ENCODE data around the gene SET.

DNA sequence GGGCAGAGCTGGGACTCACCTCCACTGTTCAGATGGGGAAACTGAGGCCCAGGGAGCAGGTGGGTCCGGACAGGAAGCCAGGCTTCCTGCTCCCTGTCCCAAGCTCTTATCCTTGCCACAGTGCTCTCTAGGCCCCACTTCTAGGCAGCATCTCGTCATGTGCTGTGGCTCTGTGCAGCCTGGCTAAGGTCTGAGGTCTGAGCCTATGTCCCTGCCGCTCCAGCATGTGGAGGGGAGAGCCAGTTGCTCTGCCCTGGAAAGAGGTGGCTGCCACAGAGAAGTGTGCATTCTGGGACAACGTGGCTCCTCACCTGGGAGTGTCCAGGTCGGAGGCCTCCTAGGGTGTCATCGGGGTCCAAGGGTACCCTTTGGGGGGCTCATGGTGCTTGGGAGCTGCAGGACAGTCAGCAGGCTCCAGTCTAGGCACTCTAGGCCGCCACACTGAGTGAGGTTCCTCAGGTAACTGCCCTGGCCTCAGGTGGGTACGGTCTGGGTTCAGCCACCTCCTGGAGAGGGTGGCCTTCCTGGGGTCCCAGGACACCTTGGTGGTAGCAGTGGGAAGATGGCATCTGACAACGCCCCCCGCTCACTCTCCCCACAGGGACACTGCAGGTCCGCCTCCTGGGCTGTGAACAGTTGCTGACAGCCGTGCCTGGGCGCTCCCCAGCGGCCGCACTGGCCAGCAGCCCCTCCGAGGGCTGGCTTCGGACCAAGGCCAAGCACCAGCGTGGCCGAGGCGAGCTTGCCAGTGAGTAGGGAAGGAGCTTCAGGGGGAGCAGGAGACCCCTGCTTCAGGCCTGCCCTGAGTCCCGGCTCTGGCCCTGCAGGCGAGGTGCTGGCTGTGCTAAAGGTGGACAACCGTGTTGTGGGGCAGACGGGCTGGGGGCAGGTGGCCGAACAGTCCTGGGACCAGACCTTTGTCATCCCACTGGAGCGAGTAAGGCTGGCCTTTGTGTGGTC lies 23.7 kb downstream of the SET start:
- TF ChIP-seq, protein P1, sequence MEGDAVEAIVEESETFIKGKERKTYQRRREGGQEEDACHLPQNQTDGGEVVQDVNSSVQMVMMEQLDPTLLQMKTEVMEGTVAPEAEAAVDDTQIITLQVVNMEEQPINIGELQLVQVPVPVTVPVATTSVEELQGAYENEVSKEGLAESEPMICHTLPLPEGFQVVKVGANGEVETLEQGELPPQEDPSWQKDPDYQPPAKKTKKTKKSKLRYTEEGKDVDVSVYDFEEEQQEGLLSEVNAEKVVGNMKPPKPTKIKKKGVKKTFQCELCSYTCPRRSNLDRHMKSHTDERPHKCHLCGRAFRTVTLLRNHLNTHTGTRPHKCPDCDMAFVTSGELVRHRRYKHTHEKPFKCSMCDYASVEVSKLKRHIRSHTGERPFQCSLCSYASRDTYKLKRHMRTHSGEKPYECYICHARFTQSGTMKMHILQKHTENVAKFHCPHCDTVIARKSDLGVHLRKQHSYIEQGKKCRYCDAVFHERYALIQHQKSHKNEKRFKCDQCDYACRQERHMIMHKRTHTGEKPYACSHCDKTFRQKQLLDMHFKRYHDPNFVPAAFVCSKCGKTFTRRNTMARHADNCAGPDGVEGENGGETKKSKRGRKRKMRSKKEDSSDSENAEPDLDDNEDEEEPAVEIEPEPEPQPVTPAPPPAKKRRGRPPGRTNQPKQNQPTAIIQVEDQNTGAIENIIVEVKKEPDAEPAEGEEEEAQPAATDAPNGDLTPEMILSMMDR (IDR thresholded peaks at IDR 0.05): no peak
- TF ChIP-seq FOXP1 (CRISPR knock-in tag; IDR thresholded peaks at IDR 0.05; ENCODE audit: borderline replicate concordance) (no peak), ZNF423 (CRISPR knock-in tag; IDR thresholded peaks at IDR 0.05) (no peak)
